BLaER1 treated with 17β-estradiol and CSF1 and Interleukin-3, amounts not matched to agents 10 nM and 100 nM (cell line): ENCODE results near the gene ARMC9.

Source experiments
- H3K27ac ChIP-seq, 11 experiments: shearing (Covaris generic); formaldehyde crosslinking; 2 replicates each; pipeline ENCODE4 v1.8.1; 2022
- H3K27me3 ChIP-seq, 11 experiments: shearing (Covaris generic); formaldehyde crosslinking; 2 replicates each; pipeline ENCODE4 v1.8.1; 2022
- H3K36me3 ChIP-seq, 11 experiments: shearing (Covaris generic); formaldehyde crosslinking; 2 replicates each; pipeline ENCODE4 v1.8.1; 2022
- H3K4me1 ChIP-seq, 10 experiments: shearing (Covaris generic); formaldehyde crosslinking; 2 replicates each; pipeline ENCODE4 v1.8.1; 2022
- H3K4me2 ChIP-seq, 11 experiments: shearing (Covaris generic); formaldehyde crosslinking; 2 replicates each; pipeline ENCODE4 v1.8.1; 2022
- H3K4me3 ChIP-seq, 10 experiments: shearing (Covaris generic); formaldehyde crosslinking; 2 replicates each; pipeline ENCODE4 v1.8.1; 2022
- H3K9ac ChIP-seq, 11 experiments: shearing (Covaris generic); formaldehyde crosslinking; 2 replicates each; pipeline ENCODE4 v1.8.1; 2022
- H3K9me3 ChIP-seq, 11 experiments: shearing (Covaris generic); formaldehyde crosslinking; replicated peaks in 1 of 11; 2 replicates each; pipeline ENCODE4 v1.8.1; 2022
- H4K20me1 ChIP-seq, 11 experiments: shearing (Covaris generic); formaldehyde crosslinking; 2 replicates each; pipeline ENCODE4 v1.8.1; 2022
- Cebpa-rat ChIP-seq, 11 experiments: shearing (Covaris generic); IDR thresholded peaks; 2 replicates each; pipeline ENCODE4 v1.8.1; 2022

Gene ARMC9

DNA sequence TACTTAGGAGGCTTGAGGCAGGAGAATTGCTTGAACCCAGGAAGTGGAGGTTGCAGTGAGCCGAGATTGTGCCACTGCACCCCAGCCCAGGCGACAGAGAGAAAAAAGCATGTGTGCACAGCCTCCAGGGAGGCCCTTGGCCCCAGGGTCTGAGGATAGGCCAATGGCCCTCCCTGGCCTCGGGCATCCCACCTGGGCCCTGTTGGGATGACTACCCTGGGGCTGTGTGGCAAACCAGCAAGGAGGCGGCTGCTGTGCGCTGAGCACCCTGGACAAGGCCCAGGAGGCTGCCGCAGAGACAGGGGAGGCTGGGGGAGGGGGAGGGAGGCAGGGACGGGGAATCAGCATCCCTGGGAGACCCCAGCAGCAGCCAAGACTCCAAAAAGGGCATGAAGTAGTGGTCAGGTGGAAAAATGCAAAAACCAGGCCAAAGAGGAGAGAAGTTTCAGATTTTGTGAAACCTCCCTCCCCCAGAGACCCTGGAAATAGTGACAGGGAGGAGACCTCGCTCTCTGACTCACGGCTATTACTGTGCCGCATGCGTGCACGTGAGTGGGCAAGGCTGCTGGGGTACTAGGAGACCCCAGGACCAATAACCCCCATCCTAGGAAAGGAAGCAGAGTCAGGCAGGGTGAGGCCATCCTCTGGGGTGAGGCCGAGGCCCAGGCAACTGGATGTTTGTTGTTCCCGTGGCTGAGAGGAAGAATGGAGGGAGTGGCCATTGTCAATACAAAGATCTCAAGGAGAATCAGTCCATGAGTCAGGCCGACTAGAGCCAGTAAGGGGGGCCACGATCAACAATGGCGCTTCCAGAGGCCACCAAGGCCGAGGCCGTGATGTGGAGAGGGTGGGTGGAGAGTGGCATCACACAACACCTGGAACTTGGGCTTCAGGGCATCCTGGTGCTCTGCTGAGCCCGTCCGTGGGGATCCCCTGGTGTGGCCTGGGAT lies 181.1 kb downstream of the ARMC9 start:
- Histone ChIP-seq H3K36me3 (no peaks in the 10 kb centered on the region), H3K9ac (no peak overlapping the region), H3K4me3 (no peak overlapping the region), H3K27ac (no peak overlapping the region), H3K9me3 (peaks cover under 1 to 3% (median 2%) of the 10 kb centered on the region in 11 experiments; a peak in 17 of 22 replicates), H4K20me1 (no peaks in the 10 kb centered on the region), H3K4me2 (no peak overlapping the region), H3K27me3 (no peaks in the 10 kb centered on the region), H3K4me1 (peaks cover 21 to 29% (median 24%) of the 10 kb centered on the region in 10 experiments)
- TF ChIP-seq Cebpa-rat (IDR thresholded peaks at IDR 0.05), result no peak

GRCh38 chr2:231380307-231380706 lies 181.9 kb downstream of the ARMC9 start:
- Histone ChIP-seq H4K20me1 (no peaks in the 10 kb centered on the region), H3K4me3 (no peak overlapping the region), H3K36me3 (no peaks in the 10 kb centered on the region; a peak in 1 of 22 replicates), H3K27me3 (no peaks in the 10 kb centered on the region), H3K4me2 (no peak overlapping the region), H3K4me1 (peaks cover 21 to 30% (median 24%) of the 10 kb centered on the region in 10 experiments), H3K9me3 (peaks cover 8 to 10% (median 10%) of the 10 kb centered on the region in 11 experiments), H3K9ac (no peak overlapping the region), H3K27ac (no peak overlapping the region)
- TF ChIP-seq Cebpa-rat (IDR thresholded peaks at IDR 0.05), result no peak

- Histone ChIP-seq H3K27ac (no peak overlapping the region), H3K9me3 (peaks cover 16 to 19% (median 18%) of the 10 kb centered on the region in 11 experiments), H3K27me3 (no peaks in the 10 kb centered on the region), H3K9ac (no peak overlapping the region), H3K4me3 (no peak overlapping the region), H3K36me3 (peaks cover 0 to 2% (median 0%) of the 10 kb centered on the region in 11 experiments; a peak in 1 of 22 replicates), H3K4me1 (peaks cover 22 to 38% (median 29%) of the 10 kb centered on the region in 10 experiments), H4K20me1 (no peaks in the 10 kb centered on the region), H3K4me2 (no peak overlapping the region)
- TF ChIP-seq Cebpa-rat (IDR thresholded peaks at IDR 0.05), result no peak
Measured at GRCh38 chr2:231380991-231381847, 182.8 kb downstream of the ARMC9 start.

- H3K27ac ChIP-seq, result no peak overlapping the region
- TF ChIP-seq Cebpa-rat (IDR thresholded peaks at IDR 0.05), result no peak
Measured at GRCh38 chr2:231382116-231382515, 183.7 kb downstream of the ARMC9 start.

DNA sequence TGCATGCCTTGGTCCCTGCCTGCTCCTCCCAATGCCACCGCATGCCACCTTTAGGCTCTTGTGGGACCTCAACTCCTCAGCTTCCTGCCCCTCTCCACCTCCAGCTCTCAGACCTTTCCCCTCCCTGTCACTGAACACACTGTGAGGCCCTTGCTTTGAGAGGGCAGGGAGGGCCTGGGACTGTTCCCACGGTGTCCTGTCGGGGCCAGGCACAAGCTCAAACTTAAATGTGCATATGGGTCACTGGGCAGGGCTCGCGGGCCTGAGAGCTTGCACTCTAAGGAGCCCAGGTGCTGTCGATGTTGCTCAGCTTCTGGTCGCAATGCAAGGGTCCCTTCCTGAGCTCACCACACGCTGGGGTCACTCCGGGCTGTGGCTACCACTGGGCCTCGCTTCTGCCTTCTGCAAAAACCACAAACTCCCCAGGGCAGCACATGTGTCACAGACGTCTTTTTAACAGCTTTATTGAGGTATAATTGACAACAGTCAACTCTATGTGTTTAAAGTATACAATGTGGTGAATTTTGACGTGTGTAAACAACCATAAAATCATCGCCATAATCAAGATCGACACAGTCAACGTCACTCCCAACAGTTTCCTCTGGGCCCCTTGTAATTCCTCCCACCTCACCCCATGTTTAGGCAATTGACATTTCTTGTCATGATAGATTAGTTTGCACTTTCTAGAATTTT lies 185.1 kb downstream of the ARMC9 start:
- no peaks in the 10 kb centered on the region for H3K27me3 ChIP-seq
- H3K9me3 ChIP-seq, result peaks cover 16 to 30% (median 27%) of the 10 kb centered on the region in 11 experiments
- H3K36me3 ChIP-seq, result peaks cover 0 to 2% (median 0%) of the 10 kb centered on the region in 11 experiments; a peak in 1 of 22 replicates
- no peak overlapping the region for H3K9ac ChIP-seq
- H3K4me3 ChIP-seq, result no peak overlapping the region
- H3K27ac ChIP-seq, result peak overlapping the region in 3 of 11 experiments; percentile 23 to 30 (median 26); a peak in 2 of 22 replicates
- H3K4me1 ChIP-seq, result peaks cover 20 to 54% (median 39%) of the 10 kb centered on the region in 10 experiments
- TF ChIP-seq Cebpa-rat (IDR thresholded peaks at IDR 0.05), result no peak
- H4K20me1 ChIP-seq, result no peaks in the 10 kb centered on the region
- H3K4me2 ChIP-seq, result peak overlapping the region; percentile 9 to 80 (median 61)

More at GRCh38 chr2:231382116-231382515, 183.7 kb downstream of the ARMC9 start:
- H3K9me3 ChIP-seq, result peaks cover 16 to 28% (median 27%) of the 10 kb centered on the region in 11 experiments
- H4K20me1 ChIP-seq, result no peaks in the 10 kb centered on the region
- no peak overlapping the region for H3K4me2 ChIP-seq
- H3K9ac ChIP-seq, result no peak overlapping the region
- H3K36me3 ChIP-seq, result peaks cover 0 to 2% (median 0%) of the 10 kb centered on the region in 11 experiments; a peak in 1 of 22 replicates
- H3K4me1 ChIP-seq, result peaks cover 22 to 47% (median 36%) of the 10 kb centered on the region in 10 experiments
- H3K27me3 ChIP-seq, result no peaks in the 10 kb centered on the region
- no peak overlapping the region for H3K4me3 ChIP-seq

GRCh38 chr2:231384109-231384435 lies 185.6 kb downstream of the ARMC9 start:
- Histone ChIP-seq H4K20me1 (no peaks in the 10 kb centered on the region), H3K9ac (no peak overlapping the region), H3K9me3 (peaks cover 16 to 30% (median 27%) of the 10 kb centered on the region in 11 experiments), H3K36me3 (peaks cover 0 to 2% (median 0%) of the 10 kb centered on the region in 11 experiments; a peak in 1 of 22 replicates), H3K4me1 (peaks cover 22 to 57% (median 42%) of the 10 kb centered on the region in 10 experiments), H3K4me3 (no peak overlapping the region), H3K27me3 (no peaks in the 10 kb centered on the region), H3K27ac (0 out of 22 replicates have a peak overlapping the region, but pooled peaks of 1 of the 11 experiments have one; percentile 30), H3K4me2 (peak overlapping the region; percentile 9 to 80 (median 61); a peak in 20 of 22 replicates)
- no peak for TF ChIP-seq Cebpa-rat (IDR thresholded peaks at IDR 0.05)

DNA sequence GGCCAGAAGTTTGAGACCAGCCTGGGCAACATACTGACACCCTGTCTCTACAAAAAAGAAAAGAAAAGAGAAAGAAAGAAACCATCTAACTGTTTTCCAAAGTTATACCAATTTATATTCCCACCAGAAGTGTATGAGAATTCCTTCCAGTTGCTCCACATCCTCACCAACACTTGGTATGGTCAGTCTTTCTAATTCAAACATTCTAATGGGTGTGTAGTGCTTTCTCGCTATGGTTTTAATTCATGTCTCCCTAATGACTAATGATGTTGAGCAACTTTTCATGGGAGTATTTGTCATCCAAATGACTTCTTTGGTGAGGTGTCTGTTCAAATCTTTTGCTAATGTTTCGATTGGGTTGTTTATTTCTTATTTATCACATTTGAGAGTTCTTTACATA lies 186.5 kb downstream of the ARMC9 start:
- TF ChIP-seq Cebpa-rat (IDR thresholded peaks at IDR 0.05), result no peak
- no peak overlapping the region for H3K4me2 ChIP-seq
- H3K36me3 ChIP-seq, result peaks cover 0 to 2% (median 0%) of the 10 kb centered on the region in 11 experiments; a peak in 1 of 22 replicates
- no peak overlapping the region for H3K9ac ChIP-seq
- H3K4me3 ChIP-seq, result no peak overlapping the region; a peak in 1 of 20 replicates
- no peaks in the 10 kb centered on the region for H4K20me1 ChIP-seq
- no peaks in the 10 kb centered on the region for H3K27me3 ChIP-seq
- peaks cover 16 to 30% (median 27%) of the 10 kb centered on the region in 11 experiments for H3K9me3 ChIP-seq
- peaks cover 26 to 66% (median 51%) of the 10 kb centered on the region in 10 experiments for H3K4me1 ChIP-seq
- no peak overlapping the region for H3K27ac ChIP-seq

GRCh38 chr2:231385429-231385828 lies 187.0 kb downstream of the ARMC9 start:
- no peak overlapping the region for H3K9ac ChIP-seq
- peak overlapping the region in 3 of 11 experiments; percentile 59 to 65 (median 63); a peak in 4 of 22 replicates for H3K4me2 ChIP-seq
- H3K27ac ChIP-seq, result no peak overlapping the region
- no peak for TF ChIP-seq Cebpa-rat (IDR thresholded peaks at IDR 0.05)
- no peaks in the 10 kb centered on the region for H3K27me3 ChIP-seq
- H3K4me3 ChIP-seq, result no peak overlapping the region
- peaks cover 0 to 2% (median 0%) of the 10 kb centered on the region in 11 experiments; a peak in 1 of 22 replicates for H3K36me3 ChIP-seq
- H3K4me1 ChIP-seq, result peaks cover 31 to 71% (median 56%) of the 10 kb centered on the region in 10 experiments
- peaks cover 16 to 30% (median 27%) of the 10 kb centered on the region in 11 experiments for H3K9me3 ChIP-seq
- no peaks in the 10 kb centered on the region for H4K20me1 ChIP-seq
